ENCODE data around the gene FUT3.

DNA sequence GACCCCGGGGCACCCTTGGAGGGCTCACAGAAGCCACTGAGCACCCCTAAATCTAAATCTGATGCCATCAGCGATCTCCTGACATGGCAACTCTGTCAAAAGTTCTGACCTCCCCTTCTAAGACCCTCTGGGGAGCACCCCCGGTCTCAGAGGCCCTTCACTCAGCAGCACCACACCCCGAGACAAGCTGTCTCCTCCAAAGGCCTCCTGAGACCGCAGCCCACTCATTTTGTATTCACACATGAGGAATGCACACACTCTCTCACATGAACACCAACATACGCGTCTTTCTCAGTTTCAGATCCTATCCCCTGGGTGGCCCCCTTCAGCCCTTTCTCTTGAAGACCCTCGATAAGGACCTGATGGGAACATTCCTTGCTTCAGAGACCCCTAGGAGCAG lies 49.7 kb upstream of the FUT3 start:
- TF ChIP-seq POLR2AphosphoS5 (IDR thresholded peaks at IDR 0.05; ENCODE audit: low read depth, low read length) = no peak
- TF ChIP-seq, protein P1, sequence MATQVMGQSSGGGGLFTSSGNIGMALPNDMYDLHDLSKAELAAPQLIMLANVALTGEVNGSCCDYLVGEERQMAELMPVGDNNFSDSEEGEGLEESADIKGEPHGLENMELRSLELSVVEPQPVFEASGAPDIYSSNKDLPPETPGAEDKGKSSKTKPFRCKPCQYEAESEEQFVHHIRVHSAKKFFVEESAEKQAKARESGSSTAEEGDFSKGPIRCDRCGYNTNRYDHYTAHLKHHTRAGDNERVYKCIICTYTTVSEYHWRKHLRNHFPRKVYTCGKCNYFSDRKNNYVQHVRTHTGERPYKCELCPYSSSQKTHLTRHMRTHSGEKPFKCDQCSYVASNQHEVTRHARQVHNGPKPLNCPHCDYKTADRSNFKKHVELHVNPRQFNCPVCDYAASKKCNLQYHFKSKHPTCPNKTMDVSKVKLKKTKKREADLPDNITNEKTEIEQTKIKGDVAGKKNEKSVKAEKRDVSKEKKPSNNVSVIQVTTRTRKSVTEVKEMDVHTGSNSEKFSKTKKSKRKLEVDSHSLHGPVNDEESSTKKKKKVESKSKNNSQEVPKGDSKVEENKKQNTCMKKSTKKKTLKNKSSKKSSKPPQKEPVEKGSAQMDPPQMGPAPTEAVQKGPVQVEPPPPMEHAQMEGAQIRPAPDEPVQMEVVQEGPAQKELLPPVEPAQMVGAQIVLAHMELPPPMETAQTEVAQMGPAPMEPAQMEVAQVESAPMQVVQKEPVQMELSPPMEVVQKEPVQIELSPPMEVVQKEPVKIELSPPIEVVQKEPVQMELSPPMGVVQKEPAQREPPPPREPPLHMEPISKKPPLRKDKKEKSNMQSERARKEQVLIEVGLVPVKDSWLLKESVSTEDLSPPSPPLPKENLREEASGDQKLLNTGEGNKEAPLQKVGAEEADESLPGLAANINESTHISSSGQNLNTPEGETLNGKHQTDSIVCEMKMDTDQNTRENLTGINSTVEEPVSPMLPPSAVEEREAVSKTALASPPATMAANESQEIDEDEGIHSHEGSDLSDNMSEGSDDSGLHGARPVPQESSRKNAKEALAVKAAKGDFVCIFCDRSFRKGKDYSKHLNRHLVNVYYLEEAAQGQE (IDR thresholded peaks at IDR 0.05; ENCODE audit: insufficient read depth in 1 of 2, low read depth in 2 of 2, low read length in 2 of 2) = no peak
- TF ChIP-seq TAF1 (IDR thresholded peaks at IDR 0.05; ENCODE audit: borderline replicate concordance, insufficient read depth, low read length) = no peak
- TF ChIP-seq SIN3A (IDR thresholded peaks at IDR 0.05; ENCODE audit: borderline replicate concordance, insufficient read depth, low read length) = no peak
- TF ChIP-seq FOXP2 (optimal IDR thresholded peaks at IDR 0.05; ENCODE audit: borderline replicate concordance, extremely low read depth, extremely low read length, insufficient read depth) = no peak

Measured in PFSK-1 (cell line).